Loucy (cell line): Measurements from ENCODE around the gene TRPT1.

Experiments
- EZH2phosphoT487 ChIP-seq: fragments of 200-600 bp; IDR thresholded peaks from 2 replicates; pipeline ENCODE4 v1.6.1; 2018; ENCODE audit warnings: antibody characterized with exemption, mild to moderate bottlenecking, moderate library complexity, borderline replicate concordance
- TF ChIP-seq, protein P1 (sequence below): fragments of 200-600 bp; sonication (generic); conservative IDR thresholded peaks from 2 replicates; pipeline ENCODE4 v1.5.1; 2014; ENCODE audit warnings: mild to moderate bottlenecking, antibody characterized with exemption, low read length

DNA sequence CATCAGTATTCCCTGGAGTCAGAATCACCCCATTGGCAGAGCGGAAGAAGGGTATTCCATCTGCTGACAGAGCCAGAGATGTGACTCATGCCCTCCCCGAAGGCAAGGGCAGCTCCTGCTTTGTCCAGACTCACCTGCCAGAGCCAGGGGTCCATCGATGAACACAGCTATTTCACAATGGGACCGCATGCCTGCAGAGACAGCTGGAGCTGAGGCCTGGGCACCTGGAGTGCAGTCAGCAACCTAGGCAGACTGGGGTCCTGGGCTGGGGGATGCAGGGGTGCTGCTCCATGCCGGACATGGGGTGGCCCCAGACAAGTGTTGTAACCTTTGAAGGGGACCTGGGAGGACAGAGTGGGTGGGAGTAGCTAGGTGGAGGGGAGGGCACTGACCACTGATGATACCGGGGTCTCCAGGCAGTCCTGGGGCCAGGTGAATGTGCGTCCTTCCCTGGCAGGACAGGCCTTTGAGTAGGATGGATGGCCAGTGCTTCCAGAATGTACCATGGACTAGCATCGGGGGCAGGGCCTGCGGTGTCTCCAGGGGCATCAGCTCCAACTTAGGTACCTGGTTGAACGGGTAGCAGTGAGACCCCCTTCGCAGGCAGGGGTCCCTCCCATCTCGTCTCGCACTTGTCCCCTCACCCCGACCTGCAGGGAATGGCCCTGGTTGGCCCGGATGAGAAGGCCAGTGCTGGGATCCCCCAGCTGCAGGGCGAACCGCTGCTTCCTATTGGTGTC lies 1.7 kb downstream of the TRPT1 start:
- TF ChIP-seq, protein P1, sequence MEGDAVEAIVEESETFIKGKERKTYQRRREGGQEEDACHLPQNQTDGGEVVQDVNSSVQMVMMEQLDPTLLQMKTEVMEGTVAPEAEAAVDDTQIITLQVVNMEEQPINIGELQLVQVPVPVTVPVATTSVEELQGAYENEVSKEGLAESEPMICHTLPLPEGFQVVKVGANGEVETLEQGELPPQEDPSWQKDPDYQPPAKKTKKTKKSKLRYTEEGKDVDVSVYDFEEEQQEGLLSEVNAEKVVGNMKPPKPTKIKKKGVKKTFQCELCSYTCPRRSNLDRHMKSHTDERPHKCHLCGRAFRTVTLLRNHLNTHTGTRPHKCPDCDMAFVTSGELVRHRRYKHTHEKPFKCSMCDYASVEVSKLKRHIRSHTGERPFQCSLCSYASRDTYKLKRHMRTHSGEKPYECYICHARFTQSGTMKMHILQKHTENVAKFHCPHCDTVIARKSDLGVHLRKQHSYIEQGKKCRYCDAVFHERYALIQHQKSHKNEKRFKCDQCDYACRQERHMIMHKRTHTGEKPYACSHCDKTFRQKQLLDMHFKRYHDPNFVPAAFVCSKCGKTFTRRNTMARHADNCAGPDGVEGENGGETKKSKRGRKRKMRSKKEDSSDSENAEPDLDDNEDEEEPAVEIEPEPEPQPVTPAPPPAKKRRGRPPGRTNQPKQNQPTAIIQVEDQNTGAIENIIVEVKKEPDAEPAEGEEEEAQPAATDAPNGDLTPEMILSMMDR: no peak
- no peak for TF ChIP-seq EZH2phosphoT487
